Glutamatergic neuron (in vitro differentiated cells): ENCODE measurements around the gene SMURF1. TPM values are rescaled to one million over a fixed set of nuclear protein-coding genes. Genes with fewer than 3 reads are reported as not detected.

Source experiments
- DNase-seq: peaks from one replicate; pipeline ENCODE4 v3.0.0; 2022
- H3K27ac Mint-ChIP-seq: one replicate; pipeline ENCODE4 v1.8.0; 2020; ENCODE audit warnings: mild to moderate bottlenecking, mixed read lengths, inconsistent platforms; ENCODE audit not compliant: unreplicated experiment
- H3K27me3 Mint-ChIP-seq: one replicate; pipeline ENCODE4 v1.8.0; 2020; ENCODE audit warnings: mild to moderate bottlenecking, moderate library complexity, mixed read lengths, inconsistent platforms; ENCODE audit not compliant: unreplicated experiment
- H3K36me3 Mint-ChIP-seq: one replicate; pipeline ENCODE4 v1.8.0; 2020; ENCODE audit warnings: mild to moderate bottlenecking, mixed read lengths, inconsistent platforms; ENCODE audit not compliant: unreplicated experiment
- H3K4me1 Mint-ChIP-seq: one replicate; pipeline ENCODE4 v1.8.0; 2020; ENCODE audit warnings: mild to moderate bottlenecking, low read depth, mixed read lengths, inconsistent platforms; ENCODE audit not compliant: unreplicated experiment
- H3K4me3 Mint-ChIP-seq: one replicate; pipeline ENCODE4 v1.8.0; 2020; ENCODE audit warnings: mild to moderate bottlenecking, mixed read lengths, inconsistent platforms; ENCODE audit not compliant: unreplicated experiment
- H3K9me3 Mint-ChIP-seq: one replicate; pipeline ENCODE4 v1.8.0; 2020; ENCODE audit warnings: mild to moderate bottlenecking, moderate library complexity, mixed read lengths, inconsistent platforms; ENCODE audit not compliant: unreplicated experiment
- total RNA-seq: library from RNA; stranded (reverse); fragmentation: NEBNext Ultra II Directional; extraction: Animal tissue kit (Norgen Biotek cat#: 25700); gene quantifications from one replicate; pipeline ENCODE4 v1.2.1, GENCODE V29; 2021; ENCODE audit not compliant: unreplicated experiment
- TF ChIP-seq, protein P1 (sequence below): fragments of 200-600 bp; sonication (generic); IDR thresholded peaks from one replicate; pipeline ENCODE4 v1.5.0; 2021; ENCODE audit not compliant: partially characterized antibody, unreplicated experiment

SMURF1 gene
- total RNA-seq, 1 donor from 2014 or later: 23.1 TPM

DNA sequence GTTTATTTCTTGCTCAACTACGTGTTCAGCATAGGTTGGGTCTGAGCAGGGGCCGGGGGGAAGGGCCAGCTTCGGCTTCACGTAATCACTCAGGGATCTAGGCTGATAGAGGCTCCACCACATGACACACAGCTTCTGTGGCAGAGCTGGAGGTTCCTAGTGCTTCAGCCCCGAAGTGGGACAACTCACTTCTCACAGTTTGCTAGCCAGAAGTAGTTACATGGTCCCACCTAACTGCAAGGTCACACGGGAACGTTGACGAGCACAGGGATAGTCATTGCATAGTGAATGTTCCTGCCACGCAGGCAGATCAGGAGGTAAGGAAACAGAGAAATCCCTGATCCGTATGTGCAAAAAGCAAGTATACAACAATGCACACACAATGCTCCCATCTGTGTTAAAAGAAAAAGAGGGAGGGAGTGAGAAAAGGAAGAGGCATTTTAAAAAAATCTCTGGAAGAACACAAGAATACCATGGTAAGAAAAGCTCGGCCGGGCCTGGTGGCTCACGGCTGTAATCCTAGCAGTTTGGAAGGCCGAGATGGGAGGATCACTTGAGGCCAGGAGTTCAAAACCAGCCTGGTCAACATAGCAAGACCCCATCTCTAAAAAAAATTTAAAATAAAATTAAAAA lies 16.9 kb downstream of the SMURF1 start:
- H3K9me3 Mint-ChIP-seq: no peaks in the 10 kb centered on the region
- H3K27me3 Mint-ChIP-seq: no peaks in the 10 kb centered on the region
- peaks cover 20% of the 10 kb centered on the region for H3K4me1 Mint-ChIP-seq
- peak overlapping the region; percentile 59 for H3K27ac Mint-ChIP-seq
- no peaks in the 10 kb centered on the region for H3K36me3 Mint-ChIP-seq
- no peak for DNase-seq
- no peak overlapping the region for H3K4me3 Mint-ChIP-seq
- TF ChIP-seq, protein P1, sequence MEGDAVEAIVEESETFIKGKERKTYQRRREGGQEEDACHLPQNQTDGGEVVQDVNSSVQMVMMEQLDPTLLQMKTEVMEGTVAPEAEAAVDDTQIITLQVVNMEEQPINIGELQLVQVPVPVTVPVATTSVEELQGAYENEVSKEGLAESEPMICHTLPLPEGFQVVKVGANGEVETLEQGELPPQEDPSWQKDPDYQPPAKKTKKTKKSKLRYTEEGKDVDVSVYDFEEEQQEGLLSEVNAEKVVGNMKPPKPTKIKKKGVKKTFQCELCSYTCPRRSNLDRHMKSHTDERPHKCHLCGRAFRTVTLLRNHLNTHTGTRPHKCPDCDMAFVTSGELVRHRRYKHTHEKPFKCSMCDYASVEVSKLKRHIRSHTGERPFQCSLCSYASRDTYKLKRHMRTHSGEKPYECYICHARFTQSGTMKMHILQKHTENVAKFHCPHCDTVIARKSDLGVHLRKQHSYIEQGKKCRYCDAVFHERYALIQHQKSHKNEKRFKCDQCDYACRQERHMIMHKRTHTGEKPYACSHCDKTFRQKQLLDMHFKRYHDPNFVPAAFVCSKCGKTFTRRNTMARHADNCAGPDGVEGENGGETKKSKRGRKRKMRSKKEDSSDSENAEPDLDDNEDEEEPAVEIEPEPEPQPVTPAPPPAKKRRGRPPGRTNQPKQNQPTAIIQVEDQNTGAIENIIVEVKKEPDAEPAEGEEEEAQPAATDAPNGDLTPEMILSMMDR: no peak

DNA sequence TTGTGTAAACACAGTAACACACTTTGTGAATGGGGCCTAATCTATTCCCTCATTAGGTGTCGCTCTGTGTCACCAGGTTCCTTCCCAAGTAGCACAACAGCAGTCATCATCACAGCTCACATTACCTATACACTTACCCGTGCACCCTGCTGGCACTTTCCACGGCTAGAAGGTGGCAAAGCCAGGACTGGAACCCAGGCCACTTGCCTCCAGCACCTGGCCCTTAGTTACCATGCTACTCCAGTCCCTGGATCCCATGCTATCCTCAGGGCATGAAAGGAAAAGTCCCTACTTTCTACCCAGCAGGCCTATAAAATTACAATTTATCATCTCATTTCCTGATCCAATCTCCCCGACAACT lies 18.4 kb downstream of the SMURF1 start:
- H3K4me1 Mint-ChIP-seq: peaks cover 25% of the 10 kb centered on the region

DNA sequence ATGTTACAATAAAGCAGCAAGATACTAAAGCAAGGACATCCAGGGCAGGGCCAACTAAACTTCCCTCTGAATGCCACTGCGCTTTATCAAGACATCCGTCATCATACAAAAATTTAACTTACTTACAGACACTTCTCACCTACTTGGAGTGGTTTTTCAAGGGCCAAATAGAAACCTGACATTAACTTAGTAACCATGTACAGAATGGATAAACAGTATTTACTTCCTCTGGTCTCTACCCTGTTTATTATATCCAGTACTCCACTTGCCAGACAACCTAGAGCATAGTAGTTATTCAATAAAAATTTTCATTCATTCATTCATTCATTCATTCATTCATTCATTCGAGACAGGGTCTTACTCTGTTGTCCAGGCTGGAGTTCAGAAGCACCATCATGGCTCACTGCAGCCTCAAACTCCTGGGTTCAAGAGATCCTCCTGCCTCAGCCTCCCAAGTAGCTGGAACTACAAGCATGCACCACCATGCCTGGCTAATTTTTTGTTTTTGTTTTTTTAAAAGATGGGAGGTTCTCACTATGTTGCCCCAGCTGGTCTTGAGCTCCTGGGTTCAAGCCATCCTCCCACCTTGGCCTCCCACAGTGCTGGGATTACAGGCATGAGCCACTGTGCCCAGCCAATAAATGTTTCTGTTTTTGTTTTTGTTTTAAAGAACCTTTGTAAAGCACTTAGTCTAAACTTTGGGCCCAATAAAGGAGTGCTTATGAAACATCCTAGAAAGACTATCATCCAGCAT lies 19.0 kb downstream of the SMURF1 start:
- Mint-ChIP-seq H3K4me3 (no peak overlapping the region), H3K27ac (no peak overlapping the region), H3K9me3 (no peaks in the 10 kb centered on the region), H3K27me3 (no peaks in the 10 kb centered on the region), H3K4me1 (peaks cover 25% of the 10 kb centered on the region), H3K36me3 (peaks cover 5% of the 10 kb centered on the region)
- TF ChIP-seq, protein P1: no peak
- DNase-seq: no peak

More for the DNA sequence above, 18.4 kb downstream of the SMURF1 start:
- no peaks in the 10 kb centered on the region for H3K36me3 Mint-ChIP-seq
- no peak overlapping the region for H3K27ac Mint-ChIP-seq
- TF ChIP-seq, protein P1: no peak
- no peak for DNase-seq
- H3K9me3 Mint-ChIP-seq: no peaks in the 10 kb centered on the region
- no peak overlapping the region for H3K4me3 Mint-ChIP-seq
- no peaks in the 10 kb centered on the region for H3K27me3 Mint-ChIP-seq

DNA sequence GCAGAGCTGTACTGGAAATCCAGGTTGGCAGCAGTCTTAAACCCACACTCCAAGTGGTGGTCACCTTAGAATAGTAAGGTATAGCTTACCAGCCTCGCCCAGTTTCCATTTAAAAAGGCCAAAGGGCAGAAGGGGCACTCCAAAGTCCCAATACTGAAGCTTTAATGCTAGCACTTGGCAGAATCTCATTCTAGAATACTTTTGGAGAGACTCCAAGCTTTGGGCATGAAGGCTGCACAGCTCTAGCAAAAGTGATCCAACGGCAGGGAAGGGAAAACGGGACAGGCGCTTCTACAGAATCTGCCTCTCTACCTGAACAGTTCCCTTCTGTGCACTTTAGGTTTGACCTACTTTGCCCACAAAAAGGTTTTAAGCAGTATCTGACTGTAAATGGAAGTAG lies 19.7 kb downstream of the SMURF1 start:
- TF ChIP-seq, protein P1: no peak
- H3K4me1 Mint-ChIP-seq: peaks cover 23% of the 10 kb centered on the region
- no peak overlapping the region for H3K4me3 Mint-ChIP-seq
- H3K36me3 Mint-ChIP-seq: peaks cover 7% of the 10 kb centered on the region
- H3K27ac Mint-ChIP-seq: no peak overlapping the region
- H3K9me3 Mint-ChIP-seq: no peaks in the 10 kb centered on the region
- no peaks in the 10 kb centered on the region for H3K27me3 Mint-ChIP-seq
- DNase-seq: no peak

DNA sequence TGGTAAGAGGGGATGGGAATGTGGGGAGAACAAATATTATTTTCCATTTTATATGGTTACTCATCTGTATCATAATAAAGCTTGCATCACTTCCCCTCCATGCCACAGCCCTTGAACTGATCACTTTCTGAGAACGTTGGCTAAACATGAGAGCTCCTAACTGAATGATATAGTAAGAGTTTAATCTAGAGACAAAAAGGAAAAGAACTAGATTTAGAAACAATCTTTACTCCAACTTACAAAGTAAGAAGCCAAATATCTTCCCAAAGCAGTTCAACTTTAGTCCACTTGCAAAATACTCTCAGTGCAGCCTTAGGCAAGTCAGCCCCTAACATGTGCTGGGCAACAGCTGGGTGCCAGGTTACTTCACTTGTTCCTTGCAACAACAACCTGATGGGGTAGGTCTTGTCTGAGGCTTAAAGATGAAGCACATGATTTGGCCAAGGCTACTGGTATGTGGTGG lies 20.3 kb downstream of the SMURF1 start:
- no peak overlapping the region for H3K4me3 Mint-ChIP-seq
- peaks cover 18% of the 10 kb centered on the region for H3K4me1 Mint-ChIP-seq
- H3K9me3 Mint-ChIP-seq: no peaks in the 10 kb centered on the region
- TF ChIP-seq, protein P1: no peak
- no peak for DNase-seq
- H3K27me3 Mint-ChIP-seq: no peaks in the 10 kb centered on the region
- H3K36me3 Mint-ChIP-seq: peaks cover 7% of the 10 kb centered on the region
- H3K27ac Mint-ChIP-seq: no peak overlapping the region
